Activated CD4-positive, CD25-positive, alpha-beta regulatory T cell treated with anti-CD3 and anti-CD28 coated beads, Interleukin-2, amount 50 U/mL, for 72 hours (primary cell): ENCODE measurements around the gene TLK1.
A peak's percentile ranks its signal among the peaks of the same experiment; 100 is the strongest.

ENCODE experiments used
- DNase-seq: peaks from one replicate; pipeline ENCODE4 v3.0.0; 2021

The TLK1 gene

GRCh38 chr2:170991398-170992182, 169.1 kb downstream of the TLK1 start:
- DNase-seq, result no peak

GRCh38 chr2:170986566-170987258, 174.0 kb downstream of the TLK1 start:
- DNase-seq, result no peak

- DNase-seq, result no peak
Measured at GRCh38 chr2:170985407-170985806, 175.3 kb downstream of the TLK1 start.

- no peak for DNase-seq
Measured at GRCh38 chr2:170984079-170984478, 176.6 kb downstream of the TLK1 start.

GRCh38 chr2:170975943-170976270, 184.8 kb downstream of the TLK1 start:
- no peak for DNase-seq

GRCh38 chr2:170975127-170975942, 185.4 kb downstream of the TLK1 start:
- no peak for DNase-seq

- DNase-seq, result no peak
Measured at GRCh38 chr2:170974304-170974993, 186.2 kb downstream of the TLK1 start.

GRCh38 chr2:170973492-170974303, 187.0 kb downstream of the TLK1 start:
- DNase-seq, result peak; percentile 85

GRCh38 chr2:170973225-170973491, 187.5 kb downstream of the TLK1 start:
- no peak for DNase-seq

GRCh38 chr2:170972296-170973224, 188.1 kb downstream of the TLK1 start:
- DNase-seq, result no peak

- DNase-seq, result no peak
Measured at GRCh38 chr2:170971071-170971470, 189.6 kb downstream of the TLK1 start.

GRCh38 chr2:170969872-170970496, 190.7 kb downstream of the TLK1 start:
- no peak for DNase-seq

GRCh38 chr2:170969030-170969429, 191.7 kb downstream of the TLK1 start:
- no peak for DNase-seq

GRCh38 chr2:170968205-170969003, 192.3 kb downstream of the TLK1 start:
- DNase-seq, result no peak

- DNase-seq, result no peak
Measured at GRCh38 chr2:170967553-170967952, 193.1 kb downstream of the TLK1 start.

GRCh38 chr2:170966648-170967396, 193.9 kb downstream of the TLK1 start:
- DNase-seq, result no peak

- DNase-seq, result no peak
Measured at GRCh38 chr2:170965446-170966225, 195.1 kb downstream of the TLK1 start.

- DNase-seq, result no peak
Measured at GRCh38 chr2:170963386-170963785, 197.3 kb downstream of the TLK1 start.
